H1 (cell line): ENCODE results near the gene ATP9B. TPM values are rescaled to one million over a fixed set of nuclear protein-coding genes. Genes with fewer than 3 reads are reported as not detected.

Source experiments
- CTCF ChIA-PET: fragments of 300-600 bp; sonication (Branson Sonifier 250); formaldehyde crosslinking; loops from one replicate; lab custom pipeline; 2021; ENCODE audit not compliant: partially characterized antibody; lab: Charles Lee
- POLR2A ChIA-PET: fragments of 300-600 bp; sonication (Branson Sonifier 250); formaldehyde crosslinking; loops from one replicate; lab custom pipeline; 2021; ENCODE audit warnings: inconsistent platforms; ENCODE audit not compliant: partially characterized antibody; lab: Charles Lee
- DNase-seq, 2 experiments: peaks; one replicate each; pipeline versions ENCODE4 v3.0.0 to v3.0.0-alpha.2; 2010 to 2022; ENCODE audit warnings: low spot score in 2 of 2, low read depth in 1 of 2, mixed read lengths in 1 of 2
- FAIRE-seq: peaks from 2 replicates; lab custom pipeline; 2011; peaks lifted over from hg19 to GRCh38; lab: Jason Lieb, UNC
- H2AFZ ChIP-seq: 2 replicates; pipeline ENCODE4 v1.8.1; 2012; ENCODE audit warnings: low read length, inconsistent platforms
- H2AK5ac ChIP-seq: 2 replicates; pipeline ENCODE4 v1.6.1; 2013; ENCODE audit warnings: low read depth, low read length
- H2BK120ac ChIP-seq: replicated peaks from 2 replicates; pipeline ENCODE3; 2013; ENCODE audit warnings: low read depth, low read length, inconsistent platforms
- H2BK12ac ChIP-seq: 2 replicates; pipeline ENCODE4 v1.6.1; 2013; ENCODE audit warnings: low read depth, low read length
- H2BK15ac ChIP-seq: 2 replicates; pipeline ENCODE4 v1.6.1; 2013; ENCODE audit warnings: low read length
- H2BK20ac ChIP-seq: 2 replicates; pipeline ENCODE4 v1.6.1; 2013; ENCODE audit warnings: low read length
- H2BK5ac ChIP-seq: 2 replicates; pipeline ENCODE4 v1.6.1; 2013; ENCODE audit warnings: low read depth, low read length
- H3K14ac ChIP-seq: 2 replicates; pipeline ENCODE4 v1.6.1; 2013; ENCODE audit warnings: inconsistent platforms; ENCODE audit not compliant: insufficient read length
- H3K18ac ChIP-seq: 2 replicates; pipeline ENCODE4 v1.6.1; 2013; ENCODE audit warnings: low read length; ENCODE audit errors: extremely low read depth
- H3K23ac ChIP-seq: 2 replicates; pipeline ENCODE4 v1.6.1; 2013; ENCODE audit warnings: inconsistent platforms; ENCODE audit not compliant: insufficient read length
- H3K23me2 ChIP-seq: 2 replicates; pipeline ENCODE4 v1.6.1; 2013; ENCODE audit warnings: low read depth, low read length
- H3K27ac ChIP-seq: 2 replicates; pipeline ENCODE4 v1.6.1; 2011; ENCODE audit warnings: low read depth, low read length, inconsistent platforms
- H3K27me3 ChIP-seq, 4 experiments: replicated peaks in 1 of 4; 1 replicate in 1 of 4; 2 replicates in 3 of 4; pipeline versions ENCODE4 v1.6.1 to v1.8.1; 2011 to 2013; ENCODE audit warnings: low read length in 3 of 4, mild to moderate bottlenecking in 3 of 4, inconsistent platforms in 2 of 4, mixed read lengths in 2 of 4, moderate library complexity in 1 of 4; ENCODE audit not compliant: control insufficient read depth in 3 of 4, insufficient read depth in 3 of 4; ENCODE audit errors: extremely low read depth in 1 of 4
- H3K36me3 ChIP-seq, 4 experiments: 2 replicates each; pipeline versions ENCODE4 v1.6.1 to v1.8.1; 2011 to 2013; ENCODE audit warnings: mild to moderate bottlenecking in 4 of 4, low read length in 3 of 4, moderate library complexity in 2 of 4, control low read depth in 1 of 4, inconsistent platforms in 1 of 4; ENCODE audit not compliant: insufficient read depth in 4 of 4, control insufficient read depth in 2 of 4
- H3K4ac ChIP-seq: replicated peaks from 2 replicates; pipeline ENCODE3; 2013; ENCODE audit warnings: low read length, low read depth, mixed read lengths, inconsistent platforms; ENCODE audit not compliant: insufficient read length
- H3K4me1 ChIP-seq, 4 experiments: replicated peaks in 1 of 4; 1 replicate in 1 of 4; 2 replicates in 3 of 4; pipeline versions ENCODE4 v1.6.1 to v1.8.1; 2011 to 2013; ENCODE audit warnings: low read length in 3 of 4, inconsistent platforms in 2 of 4, mixed read lengths in 1 of 4; ENCODE audit not compliant: insufficient read depth in 4 of 4, control insufficient read depth in 3 of 4
- H3K4me2 ChIP-seq, 2 experiments: 2 replicates each; pipeline versions ENCODE4 v1.6.1 to v1.8.1; 2011 to 2013; ENCODE audit warnings: low read depth in 2 of 2, low read length in 2 of 2, control low read depth in 1 of 2, inconsistent platforms in 1 of 2, mild to moderate bottlenecking in 1 of 2; ENCODE audit not compliant: insufficient read depth in 1 of 2
- H3K4me3 ChIP-seq, 4 experiments: fragments of 200-600, 300-600 bp in 1 of 4; sonication (generic), shearing (Covaris generic), sonication (Bioruptor Twin) in 1 of 4; 2 replicates each; pipeline versions ENCODE4 v1.5.1 to v1.8.1; 2011 to 2016; ENCODE audit warnings: low read length in 4 of 4, low read depth in 3 of 4, control low read depth in 2 of 4, inconsistent platforms in 2 of 4, mild to moderate bottlenecking in 2 of 4, mixed read lengths in 1 of 4, moderate library complexity in 1 of 4; ENCODE audit not compliant: insufficient read depth in 2 of 4; ENCODE audit errors: extremely low read depth in 1 of 4
- H3K56ac ChIP-seq: replicated peaks from 2 replicates; pipeline ENCODE3; 2013; ENCODE audit warnings: low read depth, mild to moderate bottlenecking, mixed read lengths, low read length, inconsistent platforms; ENCODE audit not compliant: insufficient read length
- H3K79me1 ChIP-seq: 2 replicates; pipeline ENCODE4 v1.6.1; 2013; ENCODE audit warnings: low read depth, low read length, control low read depth
- H3K79me2 ChIP-seq, 2 experiments: 2 replicates each; pipeline versions ENCODE4 v1.6.1 to v1.8.1; 2012 to 2013; ENCODE audit warnings: low read length in 2 of 2, mild to moderate bottlenecking in 2 of 2, inconsistent platforms in 1 of 2; ENCODE audit not compliant: insufficient read depth in 2 of 2, control insufficient read depth in 1 of 2
- H3K9ac ChIP-seq, 4 experiments: replicated peaks in 1 of 4; 1 replicate in 1 of 4; 2 replicates in 3 of 4; pipeline versions ENCODE4 v1.6.1 to v1.8.1; 2011 to 2013; ENCODE audit warnings: low read depth in 3 of 4, low read length in 3 of 4, control low read depth in 2 of 4, mild to moderate bottlenecking in 2 of 4, moderate library complexity in 2 of 4, inconsistent platforms in 1 of 4; ENCODE audit errors: extremely low read depth in 1 of 4
- H3K9me3 ChIP-seq, 2 experiments: 2 replicates each; pipeline versions ENCODE4 v1.6.1 to v1.8.1; 2012 to 2013; ENCODE audit warnings: mild to moderate bottlenecking in 2 of 2, moderate library complexity in 2 of 2, control low read depth in 1 of 2, inconsistent platforms in 1 of 2, low read depth in 1 of 2, low read length in 1 of 2, mixed read lengths in 1 of 2; ENCODE audit not compliant: insufficient read depth in 2 of 2
- H4K20me1 ChIP-seq, 2 experiments: replicated peaks in 1 of 2; 2 replicates each; pipeline versions ENCODE3 to v1.8.1; 2011 to 2013; ENCODE audit warnings: inconsistent platforms in 2 of 2, low read length in 2 of 2, mild to moderate bottlenecking in 1 of 2; ENCODE audit not compliant: insufficient read depth in 2 of 2, control insufficient read depth in 1 of 2
- H4K5ac ChIP-seq: 2 replicates; pipeline ENCODE4 v1.6.1; 2013; ENCODE audit warnings: low read length, low read depth, mixed read lengths, inconsistent platforms; ENCODE audit not compliant: insufficient read length
- H4K8ac ChIP-seq: 2 replicates; pipeline ENCODE4 v1.8.0; 2013; ENCODE audit warnings: mild to moderate bottlenecking, moderate library complexity, low read length, inconsistent platforms; ENCODE audit not compliant: insufficient read depth; ENCODE audit errors: extremely low read depth
- H4K91ac ChIP-seq: replicated peaks from 2 replicates; pipeline ENCODE3; 2013; ENCODE audit warnings: low read length, mixed read lengths, inconsistent platforms; ENCODE audit not compliant: insufficient read length
- BCL11A ChIP-seq, 2 experiments: IDR thresholded peaks; one replicate each; pipeline ENCODE4 v1.6.1; 2011; ENCODE audit warnings: low read depth in 2 of 2, low read length in 2 of 2, mild to moderate bottlenecking in 2 of 2
- CEBPB ChIP-seq: IDR thresholded peaks from 2 replicates; pipeline ENCODE4 v1.6.1; 2012; ENCODE audit warnings: low read depth, low read length
- EZH2 ChIP-seq: fragments of 200-600 bp; sonication (generic); IDR thresholded peaks from 2 replicates; pipeline ENCODE4 v1.7.1; 2012; ENCODE audit warnings: low read depth, mild to moderate bottlenecking, moderate library complexity, low read length, inconsistent platforms; ENCODE audit not compliant: severe bottlenecking
- HDAC6 ChIP-seq: IDR thresholded peaks from one replicate; pipeline ENCODE4 v1.7.1; 2012; ENCODE audit warnings: low read depth, mild to moderate bottlenecking, inconsistent platforms, low read length, moderate library complexity
- KDM4A ChIP-seq: IDR thresholded peaks from one replicate; pipeline ENCODE4 v1.7.1; 2012; ENCODE audit warnings: low read depth, mild to moderate bottlenecking, moderate library complexity, low read length, inconsistent platforms; ENCODE audit not compliant: severe bottlenecking
- MAX ChIP-seq: IDR thresholded peaks from 2 replicates; pipeline ENCODE4 v1.6.1; 2012; ENCODE audit warnings: inconsistent platforms
- NRF1 ChIP-seq: IDR thresholded peaks from 2 replicates; pipeline ENCODE4 v1.6.1; 2011; ENCODE audit warnings: mild to moderate bottlenecking, low read depth, low read length, improper control_type of control experiment
- TCF12 ChIP-seq: IDR thresholded peaks from 2 replicates; pipeline ENCODE4 v1.6.1; 2011; ENCODE audit warnings: low read depth, mild to moderate bottlenecking, low read length
- WGBS, 2 experiments: shearing (Covaris generic) in 1 of 2; methylation state at CpG; one replicate each; pipeline versions ENCODE4 v1.1.6 to v1.1.7; 2013 to 2015; ENCODE audit warnings: low lambda C conversion rate in 2 of 2, mixed read lengths in 2 of 2, inconsistent platforms in 1 of 2, low coverage in 1 of 2, missing lambda C conversion rate in 1 of 2; ENCODE audit not compliant: insufficient replicate concordance in 2 of 2, insufficient coverage in 1 of 2, insufficient read length in 1 of 2; ENCODE audit errors: extremely low coverage in 1 of 2, missing lambda C conversion rate in 1 of 2; 5-methylcytosine and 5-hydroxymethylcytosine counted together
- polyA plus RNA-seq, 7 experiments: library from polyadenylated mRNA; depleted of rRNA in 3 of 7; stranded (reverse) in 5 of 7; unstranded in 2 of 7; fragments of >200 nt in 5 of 7; fragments of 200-250 nt in 2 of 7; gene quantifications; 1 replicate in 5 of 7; 2 replicates in 1 of 7; 4 replicates in 1 of 7; pipeline versions ENCODE4 v1.2.1 to v1.2.3, GENCODE V29; 2011 to 2013; ENCODE audit warnings: missing spikeins in 2 of 7, mixed read lengths in 2 of 7
- total RNA-seq: library from RNA; stranded (reverse); fragmentation: NEBNext Ultra II Directional; extraction: Animal tissue kit (Norgen Biotek cat#: 25700); gene quantifications from 2 replicates; pipeline ENCODE4 v1.2.1, GENCODE V29; 2021

Gene ATP9B
- total and polyA plus RNA-seq, 2 of the 8 experiments (the other 6 are each of a cell fraction or from before 2014, with no cell fraction given) = 15.1 to 21.7 TPM

- Histone ChIP-seq H2BK20ac (no peak overlapping the region), H3K4me3 (no peak overlapping the region), H3K27me3 (no peaks in the 10 kb centered on the region), H3K4me1 (no peaks in the 10 kb centered on the region), H3K23me2 (no peaks in the 10 kb centered on the region), H3K36me3 (peaks cover 0 to 8% (median 0%) of the 10 kb centered on the region in 4 experiments; a peak in 2 of 8 replicates), H3K4ac (no peak overlapping the region), H3K23ac (no peak overlapping the region), H2AK5ac (no peak overlapping the region), H4K91ac (no peak overlapping the region), H2BK12ac (no peak overlapping the region), H3K4me2 (no peak overlapping the region), H4K20me1 (peaks cover 2 to 4% of the 10 kb centered on the region in 2 experiments), H3K27ac (no peak overlapping the region), H2BK15ac (no peak overlapping the region), H4K5ac (no peak overlapping the region), H3K9me3 (no peaks in the 10 kb centered on the region), H3K9ac (no peak overlapping the region), H2BK120ac (no peak overlapping the region), H4K8ac (no peak overlapping the region), H2BK5ac (no peak overlapping the region), H3K56ac (no peak overlapping the region), H3K18ac (no peak overlapping the region), H3K79me1 (peaks cover 3% of the 10 kb centered on the region; the same call in 1 of the 2 replicates), H3K79me2 (no peaks in the 10 kb centered on the region), H2AFZ (no peak overlapping the region), H3K14ac (no peak overlapping the region)
- FAIRE-seq = no peak
- DNase-seq = no peak
- WGBS, 2 experiments = 91% methylated on average over 5 of the region's 5 CpGs; no CpG with 5 or more reads in 1 of the 2 experiments
- TF ChIP-seq KDM4A (no peak), TCF12 (no peak), BCL11A (IDR thresholded peaks at IDR 0.05; ENCODE audit: low read depth in 2 of 2, low read length in 2 of 2) (no peak), EZH2 (no peak), HDAC6 (no peak), NRF1 (no peak), MAX (no peak), CEBPB (peak; percentile 74)
- POLR2A ChIA-PET = no interaction called here
- CTCF ChIA-PET = no interaction called here
Measured at GRCh38 chr18:79211844-79212243, 142.7 kb downstream of the ATP9B start.
